HepG2 (cell line): ENCODE results near the gene SPAG9. TPM values are rescaled to one million over a fixed set of nuclear protein-coding genes. Genes with fewer than 3 reads are reported as not detected.

Experiments
- EEA1 ChIP-seq: sonication (generic); formaldehyde crosslinking; IDR thresholded peaks from 2 replicates; pipeline ENCODE4 v1.5.1; 2020; ENCODE audit warnings: mild to moderate bottlenecking, missing genetic modification reagents, borderline replicate concordance
- HOXA5 ChIP-seq: sonication (generic); formaldehyde crosslinking; IDR thresholded peaks from 2 replicates; pipeline ENCODE4 v1.4.0; 2020; ENCODE audit warnings: missing genetic modification reagents
- KLF12 ChIP-seq: sonication (generic); formaldehyde crosslinking; IDR thresholded peaks from 2 replicates; pipeline ENCODE4 v1.4.0; 2020; ENCODE audit warnings: missing genetic modification reagents, borderline replicate concordance
- MXD4 ChIP-seq: IDR thresholded peaks from 2 replicates; pipeline ENCODE4 v1.6.1; 2016; ENCODE audit warnings: mild to moderate bottlenecking, missing biosample characterization, missing genetic modification reagents
- SP5 ChIP-seq: IDR thresholded peaks from 2 replicates; pipeline ENCODE4 v1.6.1; 2016; ENCODE audit warnings: low read depth, borderline replicate concordance
- U2AF2 ChIP-seq: fragments of 200-400 bp; formaldehyde crosslinking; IDR thresholded peaks from 2 replicates; pipeline ENCODE4 v1.6.1; 2017; ENCODE audit warnings: low read depth, mild to moderate bottlenecking, low read length
- ZNF256 ChIP-seq: sonication (generic); formaldehyde crosslinking; conservative IDR thresholded peaks from 2 replicates; pipeline ENCODE4 v1.4.0; 2020; ENCODE audit warnings: missing genetic modification reagents
- ZNF333 ChIP-seq: sonication (generic); formaldehyde crosslinking; IDR thresholded peaks from 2 replicates; pipeline ENCODE4 v1.4.0; 2020; ENCODE audit warnings: mild to moderate bottlenecking, missing genetic modification reagents, borderline replicate concordance
- ZNF367 ChIP-seq: sonication (generic); formaldehyde crosslinking; IDR thresholded peaks from 2 replicates; pipeline ENCODE4 v1.4.0; 2020; ENCODE audit warnings: missing genetic modification reagents, borderline replicate concordance
- ZNF446 ChIP-seq: sonication (generic); formaldehyde crosslinking; IDR thresholded peaks from 2 replicates; pipeline ENCODE4 v1.5.0; 2020; ENCODE audit warnings: mild to moderate bottlenecking, missing genetic modification reagents
- ZNF451 ChIP-seq: sonication (generic); formaldehyde crosslinking; IDR thresholded peaks from 2 replicates; pipeline ENCODE4 v1.5.0; 2020; ENCODE audit warnings: mild to moderate bottlenecking, missing genetic modification reagents
- ZNF761 ChIP-seq: sonication (generic); formaldehyde crosslinking; conservative IDR thresholded peaks from 2 replicates; pipeline ENCODE4 v1.4.0; 2020; ENCODE audit warnings: mild to moderate bottlenecking, missing genetic modification reagents
- polyA plus RNA-seq, 8 experiments: library from polyadenylated mRNA; depleted of rRNA in 3 of 8; stranded (reverse) in 7 of 8; unstranded in 1 of 8; fragments of >200 nt; fragmentation: Illumina TruSeq in 4 of 8; extraction: Trizol in 4 of 8; gene quantifications; 2 replicates each; pipeline versions ENCODE4 v1.2.1 to v1.2.3, GENCODE V29; 2011 to 2016; ENCODE audit warnings: low read depth in 4 of 8, missing spikeins in 1 of 8, mixed read lengths in 1 of 8; ENCODE audit not compliant: insufficient read depth in 1 of 8
- total RNA-seq, 5 experiments: library from RNA; depleted of rRNA; stranded (reverse); fragments of >200 nt; fragmentation: Illumina TruSeq; extraction: Trizol; gene quantifications; 2 replicates each; pipeline ENCODE4 v1.2.3, GENCODE V29; 2016; ENCODE audit warnings: low read depth in 1 of 5
- TF ChIP-seq, protein P1 (sequence below): IDR thresholded peaks from 2 replicates; pipeline ENCODE4 v1.6.1; 2012; ENCODE audit warnings: inconsistent platforms
- TF ChIP-seq, protein P2 (sequence below): IDR thresholded peaks from 2 replicates; pipeline ENCODE4 v1.6.1; 2018; ENCODE audit warnings: missing genetic modification reagents, mild to moderate bottlenecking, missing compliant biosample characterization

The SPAG9 gene
- total and polyA plus RNA-seq, 2 of the 13 experiments (the other 11 are each of a cell fraction or from before 2014, with no cell fraction given) = 43.2 to 78.6 TPM

DNA sequence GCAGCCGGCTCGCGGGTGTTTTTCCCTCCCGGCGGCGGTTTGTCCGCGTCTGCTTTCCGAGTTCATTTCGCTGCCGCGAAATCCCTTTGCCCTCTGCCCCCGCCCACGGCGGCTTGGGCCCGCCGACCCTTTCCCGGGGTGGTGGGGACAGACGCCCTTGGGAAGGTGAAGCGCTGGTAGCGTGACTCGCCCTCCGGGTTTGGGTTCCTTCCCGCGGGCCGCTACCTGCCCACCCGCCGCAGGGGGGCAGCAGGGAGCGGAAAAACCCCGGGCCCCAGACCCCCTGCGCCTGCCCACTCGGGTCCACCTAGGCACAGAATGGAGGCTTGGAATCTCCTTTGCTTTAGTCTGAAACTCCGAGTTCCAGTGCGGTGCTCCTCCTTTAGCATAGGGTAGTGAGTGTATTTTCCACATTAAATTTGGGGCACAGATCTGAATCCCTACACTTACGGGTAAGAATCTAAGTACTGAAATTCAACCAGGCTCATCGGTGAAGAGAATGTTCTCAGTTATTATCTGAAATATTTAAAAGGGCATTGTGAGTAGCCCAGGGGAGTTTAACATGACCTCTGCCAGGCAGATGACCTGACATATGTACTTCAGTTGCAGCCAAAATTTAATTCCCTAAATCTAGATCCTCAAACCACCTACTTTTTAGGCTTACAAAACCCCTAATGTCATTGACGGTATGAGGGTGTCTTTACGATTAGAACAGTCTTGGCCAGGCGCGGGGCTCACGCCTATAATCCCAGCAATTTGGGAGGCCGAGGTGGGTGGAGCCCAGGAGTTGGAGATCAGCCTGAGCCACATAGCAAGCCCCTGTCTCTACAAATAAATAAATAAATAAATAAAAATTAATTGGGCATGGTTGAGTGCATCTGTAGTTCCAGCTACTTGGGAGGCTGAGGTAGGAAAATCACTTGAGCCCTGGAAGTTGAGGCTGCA, 46.6 kb upstream of the SPAG9 start (continued):
- TF ChIP-seq ZNF333 (CRISPR knock-in tag) (no peak; the same call in 1 of the 2 replicates), ZNF367 (CRISPR knock-in tag) (no peak), EEA1 (CRISPR knock-in tag) (no peak), ZNF451 (CRISPR knock-in tag) (0 out of 2 replicates have a peak, but pooled peaks have one; percentile 31), ZNF761 (no peak), KLF12 (CRISPR knock-in tag) (peak; percentile 58; the same call in 1 of the 2 replicates), HOXA5 (CRISPR knock-in tag) (peak; percentile 56), ZNF256 (CRISPR knock-in tag) (peak; percentile 59; the same call in 1 of the 2 replicates), MXD4 (CRISPR knock-in tag) (no peak), U2AF2 (no peak), SP5 (no peak), ZNF446 (CRISPR knock-in tag) (no peak)
- TF ChIP-seq, protein P1, sequence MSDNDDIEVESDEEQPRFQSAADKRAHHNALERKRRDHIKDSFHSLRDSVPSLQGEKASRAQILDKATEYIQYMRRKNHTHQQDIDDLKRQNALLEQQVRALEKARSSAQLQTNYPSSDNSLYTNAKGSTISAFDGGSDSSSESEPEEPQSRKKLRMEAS = no peak
- TF ChIP-seq, protein P2, sequence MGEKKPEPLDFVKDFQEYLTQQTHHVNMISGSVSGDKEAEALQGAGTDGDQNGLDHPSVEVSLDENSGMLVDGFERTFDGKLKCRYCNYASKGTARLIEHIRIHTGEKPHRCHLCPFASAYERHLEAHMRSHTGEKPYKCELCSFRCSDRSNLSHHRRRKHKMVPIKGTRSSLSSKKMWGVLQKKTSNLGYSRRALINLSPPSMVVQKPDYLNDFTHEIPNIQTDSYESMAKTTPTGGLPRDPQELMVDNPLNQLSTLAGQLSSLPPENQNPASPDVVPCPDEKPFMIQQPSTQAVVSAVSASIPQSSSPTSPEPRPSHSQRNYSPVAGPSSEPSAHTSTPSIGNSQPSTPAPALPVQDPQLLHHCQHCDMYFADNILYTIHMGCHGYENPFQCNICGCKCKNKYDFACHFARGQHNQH = no peak
